ENCODE measurements around the gene UBA5.

- TF ChIP-seq CTCF (IDR thresholded peaks at IDR 0.05; ENCODE audit: low read depth, low read length) (no peak), POLR2A (IDR thresholded peaks at IDR 0.05; ENCODE audit: extremely low read depth, insufficient read length) (no peak), MAX (IDR thresholded peaks at IDR 0.05; ENCODE audit: low read depth, low read length) (no peak), MYC (IDR thresholded peaks at IDR 0.05; ENCODE audit: low read depth, low read length) (no peak)
Measured at GRCh38 chr3:132713977-132714727, 54.0 kb downstream of the UBA5 start.
